GM13977 (cell line): Measurements from ENCODE around the gene CCDC183.
"Not testable (repeated sequence)": the region's sequence is repeated elsewhere in the genome, so short reads cannot be mapped to it uniquely, and the experiment has no call there.

Experiments used
- DNase-seq: peaks from one replicate; pipeline ENCODE4 v3.0.0; 2012; ENCODE audit warnings: low spot score
- CTCF ChIP-seq: IDR thresholded peaks from 2 replicates; pipeline ENCODE4 v1.5.1; 2012; ENCODE audit warnings: mild to moderate bottlenecking, control low read depth; ENCODE audit not compliant: insufficient read depth; ENCODE audit errors: extremely low read depth, missing control alignments
- in situ Hi-C: fragments of 300-500 bp; cut with MboI; formaldehyde crosslinking; loops from one replicate; pipeline ENCODE4 v1.12.0; 2022; ENCODE audit warnings: low sequenced_read_pairs, low pct_unique_long_range_greater_than_20kb, mixed read lengths, inconsistent platforms; ENCODE audit not compliant: unreplicated experiment

Gene CCDC183

GRCh38 chr9:136843801-136844740, 47.9 kb downstream of the CCDC183 start:
- DNase-seq, in situ Hi-C loops: not testable (repeated sequence)
- peak; percentile 55 for TF ChIP-seq CTCF

- no peak for DNase-seq
- TF ChIP-seq CTCF: no peak
- in situ Hi-C loops: no loop called here
These were observed 48.8 kb downstream of the CCDC183 start for GRCh38 chr9:136844761-136845464.

- in situ Hi-C loops: no loop called here
- TF ChIP-seq CTCF: no peak
- DNase-seq: no peak
These were observed 49.5 kb downstream of the CCDC183 start for GRCh38 chr9:136845465-136846260.

GRCh38 chr9:136846376-136847087, 50.4 kb downstream of the CCDC183 start:
- in situ Hi-C loops: no loop called here
- TF ChIP-seq CTCF: no peak
- DNase-seq: no peak

- no peak for TF ChIP-seq CTCF
- in situ Hi-C loops: no loop called here
- peak; percentile 68 for DNase-seq
These were observed 51.1 kb downstream of the CCDC183 start for GRCh38 chr9:136847088-136847825.
